ENCODE data around the gene STOX1.

Gene STOX1

GRCh38 chr10:68878496-68878895 is 51.2 kb downstream of the STOX1 start:
- Histone ChIP-seq H4K20me1 (ENCODE audit: control insufficient read depth, insufficient read depth, low read depth, low read length) (no peaks in the 10 kb centered on the region), H3K4me2 (ENCODE audit: low read length) (no peak overlapping the region), H3F3A (ENCODE audit: control insufficient read depth, insufficient read depth) (no peaks in the 10 kb centered on the region), H3K9me3 (ENCODE audit: control insufficient read depth, insufficient read depth, low read length) (no peaks in the 10 kb centered on the region), H3K27me3 (ENCODE audit: control insufficient read depth, low read length) (peaks cover 4% of the 10 kb centered on the region; the same call in 1 of the 2 replicates), H3K4me1 (ENCODE audit: control insufficient read depth, low read length) (no peaks in the 10 kb centered on the region), H3K4me3 (ENCODE audit: low read length) (no peak overlapping the region), H3K36me3 (ENCODE audit: control insufficient read depth, low read length) (no peaks in the 10 kb centered on the region), H3K79me2 (ENCODE audit: control insufficient read depth, low read length) (no peaks in the 10 kb centered on the region), H3K9me2 (replicated peaks; ENCODE audit: control insufficient read depth, low read length) (no peaks in the 10 kb centered on the region), H3K27ac (ENCODE audit: low read depth, low read length) (no peak overlapping the region)
- no peak for TF ChIP-seq CTCF (IDR thresholded peaks at IDR 0.05; ENCODE audit: low read depth, low read length, poor library complexity, severe bottlenecking)
- no peak for TF ChIP-seq EZH2phosphoT487 (IDR thresholded peaks at IDR 0.05; ENCODE audit: borderline replicate concordance, low read length)

GRCh38 chr10:68879628-68880027 is 52.3 kb downstream of the STOX1 start:
- no peaks in the 10 kb centered on the region for H3K9me3 ChIP-seq (ENCODE audit: control insufficient read depth, insufficient read depth, low read length)
- H3K36me3 ChIP-seq (ENCODE audit: control insufficient read depth, low read length): no peaks in the 10 kb centered on the region
- no peak overlapping the region for H3K27ac ChIP-seq (ENCODE audit: low read depth, low read length)
- H4K20me1 ChIP-seq (ENCODE audit: control insufficient read depth, insufficient read depth, low read depth, low read length): no peaks in the 10 kb centered on the region
- H3K4me3 ChIP-seq (ENCODE audit: low read length): no peak overlapping the region
- H3K4me2 ChIP-seq (ENCODE audit: low read length): no peak overlapping the region
- H3F3A ChIP-seq (ENCODE audit: control insufficient read depth, insufficient read depth): no peaks in the 10 kb centered on the region
- H3K4me1 ChIP-seq (ENCODE audit: control insufficient read depth, low read length): no peaks in the 10 kb centered on the region
- TF ChIP-seq CTCF (IDR thresholded peaks at IDR 0.05; ENCODE audit: low read depth, low read length, poor library complexity, severe bottlenecking) (no peak), EZH2phosphoT487 (IDR thresholded peaks at IDR 0.05; ENCODE audit: borderline replicate concordance, low read length) (no peak)
- H3K9me2 ChIP-seq (replicated peaks; ENCODE audit: control insufficient read depth, low read length): no peaks in the 10 kb centered on the region
- H3K79me2 ChIP-seq (ENCODE audit: control insufficient read depth, low read length): no peaks in the 10 kb centered on the region
- H3K27me3 ChIP-seq (ENCODE audit: control insufficient read depth, low read length): peaks cover 4% of the 10 kb centered on the region; the same call in 1 of the 2 replicates

GRCh38 chr10:68880181-68880580 is 52.9 kb downstream of the STOX1 start:
- Histone ChIP-seq H4K20me1 (ENCODE audit: control insufficient read depth, insufficient read depth, low read depth, low read length) (no peaks in the 10 kb centered on the region), H3K36me3 (ENCODE audit: control insufficient read depth, low read length) (no peaks in the 10 kb centered on the region), H3K4me3 (ENCODE audit: low read length) (no peak overlapping the region), H3K27ac (ENCODE audit: low read depth, low read length) (no peak overlapping the region), H3K9me3 (ENCODE audit: control insufficient read depth, insufficient read depth, low read length) (no peaks in the 10 kb centered on the region), H3F3A (ENCODE audit: control insufficient read depth, insufficient read depth) (no peaks in the 10 kb centered on the region), H3K4me2 (ENCODE audit: low read length) (no peak overlapping the region), H3K4me1 (ENCODE audit: control insufficient read depth, low read length) (no peaks in the 10 kb centered on the region), H3K27me3 (ENCODE audit: control insufficient read depth, low read length) (peaks cover 4% of the 10 kb centered on the region; the same call in 1 of the 2 replicates), H3K9me2 (replicated peaks; ENCODE audit: control insufficient read depth, low read length) (no peaks in the 10 kb centered on the region), H3K79me2 (ENCODE audit: control insufficient read depth, low read length) (no peaks in the 10 kb centered on the region)
- TF ChIP-seq CTCF (IDR thresholded peaks at IDR 0.05; ENCODE audit: low read depth, low read length, poor library complexity, severe bottlenecking): no peak
- TF ChIP-seq EZH2phosphoT487 (IDR thresholded peaks at IDR 0.05; ENCODE audit: borderline replicate concordance, low read length): no peak
